BJ (cell line): ENCODE measurements around the gene HOXD3. TPM values are rescaled to one million over a fixed set of nuclear protein-coding genes. Genes with fewer than 3 reads are reported as not detected.

Experiments used
- CTCF ChIA-PET: fragments of 350-600 bp; formaldehyde crosslinking; extraction: SDS; loops from one replicate; lab custom pipeline; 2021; ENCODE audit warnings: antibody characterized with exemption, inconsistent platforms; lab: Yijun Ruan, JAX
- POLR2A ChIA-PET: fragments of 300-600 bp; sonication (Branson Sonifier 250); formaldehyde crosslinking; extraction: SDS; loops from one replicate; lab custom pipeline; 2021; ENCODE audit warnings: antibody characterized with exemption; lab: Charles Lee
- DNase-seq: peaks from one replicate; pipeline ENCODE4 v3.0.0-alpha.2; 2011; ENCODE audit warnings: low read depth
- H3K27me3 ChIP-seq: 2 replicates; pipeline ENCODE4 v1.6.0; 2011; ENCODE audit warnings: low read length; ENCODE audit not compliant: control insufficient read depth, insufficient read depth
- H3K36me3 ChIP-seq: 2 replicates; pipeline ENCODE4 v1.5.1; 2011; ENCODE audit warnings: low read length; ENCODE audit not compliant: control insufficient read depth, insufficient read depth
- H3K4me3 ChIP-seq: 2 replicates; pipeline ENCODE4 v1.5.1; 2011; ENCODE audit warnings: low read depth, mild to moderate bottlenecking, control low read depth, low read length
- CTCF ChIP-seq: IDR thresholded peaks from 2 replicates; pipeline ENCODE4 v1.5.1; 2011; ENCODE audit warnings: low read depth, mild to moderate bottlenecking, control low read depth, inconsistent platforms, low read length, moderate library complexity; ENCODE audit not compliant: insufficient read depth
- polyA plus RNA-seq: library from polyadenylated mRNA; depleted of rRNA; stranded (reverse); fragments of >200 nt; gene quantifications from 2 replicates; pipeline ENCODE4 v1.2.3, GENCODE V29; 2011

Gene HOXD3
- polyA plus RNA-seq, 1 experiment: not detected

GRCh38 chr2:176172895-176173566 lies 15.9 kb downstream of the HOXD3 start:
- POLR2A ChIA-PET: no interaction called here

GRCh38 chr2:176173567-176174381 lies 16.7 kb downstream of the HOXD3 start:
- TF ChIP-seq CTCF: no peak
- ChIA-PET POLR2A (no interaction called here), CTCF (interaction anchor here (0.7 to 1.0 kb wide), 3 partner anchors 14 to 33 kb away, joined by 3 to 4 read pairs (median 3); no protein-coding TSS in a partner anchor)
- Histone ChIP-seq H3K27me3 (peaks cover 57% of the 10 kb centered on the region), H3K36me3 (no peaks in the 10 kb centered on the region), H3K4me3 (no peak overlapping the region)
- DNase-seq: no peak

More at GRCh38 chr2:176172895-176173566, 15.9 kb downstream of the HOXD3 start:
- H3K4me3 ChIP-seq: no peak overlapping the region
- H3K27me3 ChIP-seq: peaks cover 50% of the 10 kb centered on the region
- no peak for DNase-seq
- no peaks in the 10 kb centered on the region for H3K36me3 ChIP-seq
- CTCF ChIA-PET: no interaction called here
- no peak for TF ChIP-seq CTCF

- CTCF ChIA-PET: interaction anchor here (0.7 to 1.0 kb wide), 3 partner anchors 14 to 34 kb away, joined by 3 to 4 read pairs (median 3); no protein-coding TSS in a partner anchor
- no peak for DNase-seq
- POLR2A ChIA-PET: no interaction called here
- Histone ChIP-seq H3K36me3 (no peaks in the 10 kb centered on the region), H3K4me3 (no peak overlapping the region), H3K27me3 (peaks cover 61% of the 10 kb centered on the region)
- no peak for TF ChIP-seq CTCF
Measured at GRCh38 chr2:176174382-176174823, 17.3 kb downstream of the HOXD3 start.

- H3K27me3 ChIP-seq: peaks cover 66% of the 10 kb centered on the region
- no peak overlapping the region for H3K4me3 ChIP-seq
- DNase-seq: no peak
- ChIA-PET POLR2A (no interaction called here), CTCF (interaction anchor here (0.7 to 1.4 kb wide), 6 partner anchors 13 to 280 kb away, joined by 3 to 4 read pairs (median 4); no protein-coding TSS in a partner anchor)
- TF ChIP-seq CTCF: no peak
- H3K36me3 ChIP-seq: no peaks in the 10 kb centered on the region
Measured at GRCh38 chr2:176174824-176175708, 18.0 kb downstream of the HOXD3 start.
